22Rv1 (cell line): ENCODE data around the gene C22orf23.

Experiments used
- ZFX ChIP-seq: fragments of 450-650 bp; IDR thresholded peaks from 2 replicates; pipeline ENCODE4 v1.6.1; 2017; ENCODE audit warnings: antibody characterized with exemption, borderline replicate concordance
- TF ChIP-seq, protein P1 (sequence below): fragments of 450-650 bp; IDR thresholded peaks from 2 replicates; pipeline ENCODE4 v1.5.1; 2017; ENCODE audit warnings: mild to moderate bottlenecking

DNA sequence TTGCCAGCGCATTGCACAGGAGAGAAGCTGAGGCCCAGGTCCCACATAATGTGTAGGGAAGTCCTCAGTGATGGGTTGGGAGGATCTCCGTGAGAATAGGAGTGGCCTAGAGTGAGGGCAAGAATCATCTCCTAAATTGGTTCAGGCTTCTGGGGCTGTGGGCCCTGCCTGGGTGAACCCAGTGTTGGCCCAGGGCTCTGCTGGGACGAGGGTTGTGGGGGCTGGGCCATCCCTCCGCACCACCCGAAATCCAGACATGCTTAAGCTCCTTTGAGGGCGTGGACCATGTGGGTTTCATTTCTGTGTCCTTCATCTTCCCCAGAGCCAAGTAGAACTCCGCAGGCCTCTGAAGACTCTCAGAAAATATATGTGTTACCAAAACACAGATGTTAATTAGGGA is 43.6 kb downstream of the C22orf23 start:
- no peak for TF ChIP-seq ZFX
- TF ChIP-seq, protein P1, sequence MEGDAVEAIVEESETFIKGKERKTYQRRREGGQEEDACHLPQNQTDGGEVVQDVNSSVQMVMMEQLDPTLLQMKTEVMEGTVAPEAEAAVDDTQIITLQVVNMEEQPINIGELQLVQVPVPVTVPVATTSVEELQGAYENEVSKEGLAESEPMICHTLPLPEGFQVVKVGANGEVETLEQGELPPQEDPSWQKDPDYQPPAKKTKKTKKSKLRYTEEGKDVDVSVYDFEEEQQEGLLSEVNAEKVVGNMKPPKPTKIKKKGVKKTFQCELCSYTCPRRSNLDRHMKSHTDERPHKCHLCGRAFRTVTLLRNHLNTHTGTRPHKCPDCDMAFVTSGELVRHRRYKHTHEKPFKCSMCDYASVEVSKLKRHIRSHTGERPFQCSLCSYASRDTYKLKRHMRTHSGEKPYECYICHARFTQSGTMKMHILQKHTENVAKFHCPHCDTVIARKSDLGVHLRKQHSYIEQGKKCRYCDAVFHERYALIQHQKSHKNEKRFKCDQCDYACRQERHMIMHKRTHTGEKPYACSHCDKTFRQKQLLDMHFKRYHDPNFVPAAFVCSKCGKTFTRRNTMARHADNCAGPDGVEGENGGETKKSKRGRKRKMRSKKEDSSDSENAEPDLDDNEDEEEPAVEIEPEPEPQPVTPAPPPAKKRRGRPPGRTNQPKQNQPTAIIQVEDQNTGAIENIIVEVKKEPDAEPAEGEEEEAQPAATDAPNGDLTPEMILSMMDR = no peak
